Activated B cell treated with CpG ODN at 0.5 μM for 24 hours (primary cell): ENCODE results near the gene AFAP1L2. TPM values are rescaled to one million over a fixed set of nuclear protein-coding genes. Genes with fewer than 3 reads are reported as not detected.

ENCODE experiments used
- ATAC-seq: fragments of 200-7000 bp; cut with Tn5 transposase; one replicate; pipeline ENCODE4 v1.10.0; 2021; ENCODE audit warnings: low read depth, mild to moderate bottlenecking, moderate library complexity
- CTCF ChIA-PET: fragments of 350-600 bp; sonication (Branson Sonifier 250); formaldehyde crosslinking; loops from one replicate; lab custom pipeline; 2021; ENCODE audit warnings: antibody characterized with exemption; lab: Charles Lee
- POLR2A ChIA-PET: fragments of 350-600 bp; sonication (Branson Sonifier 250); formaldehyde crosslinking; loops from one replicate; lab custom pipeline; 2021; ENCODE audit warnings: antibody characterized with exemption; lab: Charles Lee
- DNase-seq: peaks from one replicate; pipeline ENCODE4 v3.0.0; 2022
- H3K27ac Mint-ChIP-seq: one replicate; pipeline ENCODE4 v1.8.0; 2020; ENCODE audit warnings: mixed read lengths
- H3K27me3 Mint-ChIP-seq: one replicate; pipeline ENCODE4 v1.8.0; 2021; ENCODE audit warnings: mixed read lengths
- H3K36me3 Mint-ChIP-seq: one replicate; pipeline ENCODE4 v1.8.0; 2021; ENCODE audit warnings: low read depth, mixed read lengths
- H3K4me1 Mint-ChIP-seq: one replicate; pipeline ENCODE4 v1.8.0; 2021; ENCODE audit warnings: mixed read lengths
- H3K4me3 Mint-ChIP-seq: one replicate; pipeline ENCODE4 v1.8.0; 2020; ENCODE audit warnings: mild to moderate bottlenecking, mixed read lengths
- H3K9me3 Mint-ChIP-seq: one replicate; pipeline ENCODE4 v1.8.0; 2020; ENCODE audit warnings: mixed read lengths
- intact Hi-C: fragments of 100-400 bp; cut with micrococcal nuclease; formaldehyde crosslinking; loops from one replicate; pipeline ENCODE4 v1.15.1; 2024
- total RNA-seq: library from RNA; stranded (reverse); gene quantifications from 2 replicates; pipeline ENCODE4 v1.2.3, GENCODE V29; 2022
- TF ChIP-seq, protein P1 (sequence below): fragments of 200-600 bp; IDR thresholded peaks from one replicate; pipeline ENCODE4 v1.8.0; 2022; ENCODE audit warnings: antibody characterized with exemption, mild to moderate bottlenecking

Gene AFAP1L2
- total RNA-seq, 1 donor from 2014 or later: 0.89 TPM

DNA sequence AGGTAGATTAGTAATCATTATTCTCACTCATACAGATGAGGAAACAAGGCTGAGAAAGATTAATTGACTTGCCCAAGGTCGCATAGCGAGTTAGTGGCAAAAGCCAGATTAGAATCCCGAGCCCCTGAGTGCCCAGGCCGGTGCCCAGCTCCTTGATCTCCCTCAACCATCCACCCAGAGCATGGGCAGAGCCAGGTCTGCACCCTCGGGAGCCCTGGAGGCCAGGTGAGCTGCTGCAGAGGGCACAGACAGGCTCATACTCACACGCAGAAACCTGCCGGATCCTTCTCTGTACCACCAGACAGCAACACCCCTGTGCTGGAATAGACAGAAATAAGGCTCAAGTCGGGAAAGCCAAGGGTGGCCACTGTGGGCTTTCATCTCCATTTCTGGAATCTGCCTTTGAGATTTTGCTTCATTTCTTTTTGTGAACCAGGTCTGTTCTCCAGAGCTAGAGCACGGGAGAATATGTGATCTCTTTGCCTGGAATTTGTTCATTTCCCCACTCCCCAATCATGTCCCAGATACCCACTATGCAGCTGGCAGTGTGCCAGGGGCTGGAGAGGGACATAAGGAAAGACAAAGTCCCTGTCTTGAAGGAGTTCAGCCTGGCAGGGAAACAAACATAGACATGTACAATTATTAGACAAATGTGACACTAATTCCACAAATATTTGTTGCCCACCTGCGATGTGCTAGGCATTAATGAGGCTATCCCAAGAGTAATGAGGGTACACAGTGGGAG, 5.5 kb downstream of the AFAP1L2 start:
- DNase-seq (no peak), ATAC-seq (no peak)
- peaks cover 9% of the 10 kb centered on the region for H3K4me1 Mint-ChIP-seq
- no peak overlapping the region for H3K4me3 Mint-ChIP-seq
- H3K36me3 Mint-ChIP-seq: no peaks in the 10 kb centered on the region
- H3K9me3 Mint-ChIP-seq: no peaks in the 10 kb centered on the region
- H3K27ac Mint-ChIP-seq: no peak overlapping the region
- intact Hi-C loops: no loop called here
- POLR2A ChIA-PET: no interaction called here
- CTCF ChIA-PET: interaction anchor here (1.8 kb wide), 1 partner anchor 10 kb away, joined by 4 read pairs; no protein-coding TSS in a partner anchor
- TF ChIP-seq, protein P1, sequence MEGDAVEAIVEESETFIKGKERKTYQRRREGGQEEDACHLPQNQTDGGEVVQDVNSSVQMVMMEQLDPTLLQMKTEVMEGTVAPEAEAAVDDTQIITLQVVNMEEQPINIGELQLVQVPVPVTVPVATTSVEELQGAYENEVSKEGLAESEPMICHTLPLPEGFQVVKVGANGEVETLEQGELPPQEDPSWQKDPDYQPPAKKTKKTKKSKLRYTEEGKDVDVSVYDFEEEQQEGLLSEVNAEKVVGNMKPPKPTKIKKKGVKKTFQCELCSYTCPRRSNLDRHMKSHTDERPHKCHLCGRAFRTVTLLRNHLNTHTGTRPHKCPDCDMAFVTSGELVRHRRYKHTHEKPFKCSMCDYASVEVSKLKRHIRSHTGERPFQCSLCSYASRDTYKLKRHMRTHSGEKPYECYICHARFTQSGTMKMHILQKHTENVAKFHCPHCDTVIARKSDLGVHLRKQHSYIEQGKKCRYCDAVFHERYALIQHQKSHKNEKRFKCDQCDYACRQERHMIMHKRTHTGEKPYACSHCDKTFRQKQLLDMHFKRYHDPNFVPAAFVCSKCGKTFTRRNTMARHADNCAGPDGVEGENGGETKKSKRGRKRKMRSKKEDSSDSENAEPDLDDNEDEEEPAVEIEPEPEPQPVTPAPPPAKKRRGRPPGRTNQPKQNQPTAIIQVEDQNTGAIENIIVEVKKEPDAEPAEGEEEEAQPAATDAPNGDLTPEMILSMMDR: no peak
- H3K27me3 Mint-ChIP-seq: peaks cover 70% of the 10 kb centered on the region

DNA sequence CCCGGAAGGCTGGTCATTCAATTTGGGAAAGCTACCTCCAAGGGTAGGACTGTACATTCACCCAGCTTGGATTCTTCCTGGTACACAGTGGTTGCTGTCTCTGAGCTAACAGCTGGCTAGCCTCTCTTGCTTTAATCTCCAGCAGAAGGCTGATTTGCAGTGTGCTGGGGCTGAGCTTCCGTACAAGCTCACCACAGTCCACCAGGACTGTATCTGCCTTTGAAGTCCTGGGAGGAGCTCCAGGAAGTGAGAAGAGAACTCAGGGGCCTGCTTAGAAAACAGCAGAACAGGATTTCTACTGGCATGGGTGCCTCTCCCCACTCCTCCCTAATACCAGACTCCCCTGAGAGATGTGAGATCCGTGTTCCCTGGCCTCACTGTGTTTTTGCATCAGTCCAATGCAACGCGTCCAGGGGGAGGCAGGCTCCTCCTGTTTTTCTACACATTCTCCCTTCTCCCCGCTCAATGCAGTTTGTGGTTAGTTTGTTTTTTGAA, 6.6 kb downstream of the AFAP1L2 start:
- ChIA-PET CTCF (interaction anchor here (0.6 to 1.8 kb wide), 3 partner anchors 9 to 306 kb away, joined by 3 to 4 read pairs (median 4); no protein-coding TSS in a partner anchor), POLR2A (no interaction called here)
- Mint-ChIP-seq H3K4me3 (no peak overlapping the region), H3K4me1 (peaks cover 2% of the 10 kb centered on the region), H3K36me3 (no peaks in the 10 kb centered on the region), H3K27me3 (peaks cover 71% of the 10 kb centered on the region), H3K9me3 (no peaks in the 10 kb centered on the region), H3K27ac (no peak overlapping the region)
- intact Hi-C loops: no loop called here
- TF ChIP-seq, protein P1: no peak
- DNase-seq: no peak
- ATAC-seq: no peak

DNA sequence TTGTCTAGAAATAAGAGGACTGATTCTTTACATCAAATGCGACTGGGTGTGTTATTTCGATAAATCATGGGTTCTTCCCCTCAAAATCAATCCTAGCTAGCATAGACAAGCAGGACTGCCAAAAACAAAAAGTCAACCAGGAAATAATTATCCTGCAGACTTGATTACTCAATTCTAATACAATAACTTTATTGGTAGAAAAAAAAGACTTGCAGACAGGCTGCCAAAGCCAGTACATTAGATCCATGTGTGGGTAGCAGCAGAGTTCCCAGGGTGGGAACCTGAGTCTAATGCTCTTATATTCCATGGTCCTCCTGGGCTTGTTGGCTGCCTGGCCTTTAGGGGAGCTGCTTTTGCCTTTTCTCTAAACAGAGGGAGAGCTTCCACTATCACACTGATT, 7.8 kb downstream of the AFAP1L2 start:
- ATAC-seq (no peak), DNase-seq (no peak)
- H3K36me3 Mint-ChIP-seq: no peaks in the 10 kb centered on the region
- ChIA-PET POLR2A (no interaction called here), CTCF (no interaction called here)
- H3K27me3 Mint-ChIP-seq: peaks cover 67% of the 10 kb centered on the region
- no peaks in the 10 kb centered on the region for H3K4me1 Mint-ChIP-seq
- TF ChIP-seq, protein P1: no peak
- no peak overlapping the region for H3K27ac Mint-ChIP-seq
- no peak overlapping the region for H3K4me3 Mint-ChIP-seq
- no peaks in the 10 kb centered on the region for H3K9me3 Mint-ChIP-seq
- intact Hi-C loops: no loop called here

DNA sequence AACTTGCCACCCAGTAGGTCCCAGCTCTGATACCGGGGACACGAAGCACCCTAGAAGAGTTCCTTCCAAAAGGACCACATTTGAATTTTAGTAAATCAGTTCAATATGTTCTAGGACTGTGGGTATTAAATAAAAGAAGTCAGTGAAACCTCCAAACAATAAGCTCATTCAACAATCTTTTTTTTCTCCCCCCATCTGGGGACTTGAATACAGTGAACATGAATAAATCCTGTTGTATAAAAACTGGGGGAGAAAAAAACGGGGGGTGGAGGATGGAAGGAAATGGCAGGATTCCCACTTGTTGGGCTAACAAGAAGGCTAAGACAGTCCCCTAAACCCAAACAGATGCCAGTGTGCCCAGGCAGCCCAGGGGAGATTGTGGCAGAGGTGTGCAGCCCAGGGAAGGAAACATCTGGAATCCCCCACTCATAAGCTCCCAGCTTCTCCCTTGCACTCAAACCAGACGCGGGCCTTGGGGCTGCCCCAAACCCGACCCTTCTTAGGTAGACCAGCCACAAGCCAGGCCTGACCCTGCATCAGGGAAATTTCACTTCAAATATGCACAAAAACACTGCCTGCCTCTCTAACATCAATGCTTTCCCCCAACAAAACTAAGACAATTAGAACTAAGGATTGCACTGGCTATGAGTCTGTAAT, 8.8 kb downstream of the AFAP1L2 start:
- H3K36me3 Mint-ChIP-seq: no peaks in the 10 kb centered on the region
- DNase-seq: no peak
- H3K9me3 Mint-ChIP-seq: no peaks in the 10 kb centered on the region
- H3K27ac Mint-ChIP-seq: no peak overlapping the region
- intact Hi-C loops: no loop called here
- H3K4me3 Mint-ChIP-seq: no peak overlapping the region
- CTCF ChIA-PET: no interaction called here
- TF ChIP-seq, protein P1: no peak
- no peak for ATAC-seq
- H3K4me1 Mint-ChIP-seq: no peaks in the 10 kb centered on the region
- H3K27me3 Mint-ChIP-seq: peaks cover 61% of the 10 kb centered on the region
- POLR2A ChIA-PET: no interaction called here

DNA sequence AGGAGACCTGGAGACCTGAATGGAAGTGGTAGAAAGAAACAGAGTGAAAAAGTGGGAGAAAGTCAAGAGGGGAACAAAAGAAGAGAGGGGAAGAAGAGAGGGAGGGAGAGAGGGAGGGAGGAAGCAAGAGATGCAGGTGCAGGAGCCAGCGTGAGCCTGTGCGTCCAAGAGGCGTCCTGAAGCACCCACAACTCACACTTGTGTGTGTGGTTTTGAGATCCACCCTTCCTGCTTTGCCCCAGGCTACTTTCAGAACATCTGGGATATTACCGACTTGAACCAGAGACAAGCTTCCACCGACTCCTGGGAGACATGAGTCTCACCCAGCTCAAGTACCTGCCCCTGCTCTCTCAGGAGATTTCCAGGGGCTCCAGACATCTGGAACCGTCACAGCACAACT, 9.8 kb downstream of the AFAP1L2 start:
- ChIA-PET CTCF (no interaction called here), POLR2A (no interaction called here)
- intact Hi-C loops: no loop called here
- Mint-ChIP-seq H3K36me3 (no peaks in the 10 kb centered on the region), H3K27ac (no peak overlapping the region), H3K4me3 (no peak overlapping the region), H3K27me3 (peaks cover 58% of the 10 kb centered on the region), H3K4me1 (no peaks in the 10 kb centered on the region), H3K9me3 (no peaks in the 10 kb centered on the region)
- TF ChIP-seq, protein P1: no peak
- ATAC-seq: no peak
- no peak for DNase-seq
